CD4-positive, alpha-beta T cell treated with Interleukin-6 for 4 hours (primary cell): Measurements from ENCODE around the gene DGKA.
"Not testable (repeated sequence)": the region's sequence is repeated elsewhere in the genome, so short reads cannot be mapped to it uniquely, and the experiment has no call there.

Source experiments
- DNase-seq: peaks from one replicate; pipeline ENCODE4 v3.0.0-alpha.2; 2020; ENCODE audit warnings: mixed read lengths

DGKA gene

DNA sequence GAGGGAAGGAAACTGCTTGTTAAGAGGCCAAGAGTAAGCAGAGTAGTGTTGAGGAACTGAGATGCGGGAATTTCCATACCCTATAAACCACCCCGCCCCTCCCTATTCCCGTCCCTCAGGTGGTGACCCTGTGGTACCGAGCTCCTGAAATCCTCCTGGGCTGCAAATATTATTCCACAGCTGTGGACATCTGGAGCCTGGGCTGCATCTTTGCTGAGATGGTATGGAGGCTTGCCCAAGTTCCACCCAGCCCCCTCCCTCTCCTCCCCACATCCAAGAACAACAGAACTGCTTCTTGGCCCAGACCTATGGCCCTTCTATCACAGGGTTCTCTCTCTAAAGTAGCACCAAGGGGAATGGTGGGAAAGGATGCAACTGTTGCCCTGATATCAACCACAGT, 38.4 kb downstream of the DGKA start:
- DNase-seq, result no peak

DNA sequence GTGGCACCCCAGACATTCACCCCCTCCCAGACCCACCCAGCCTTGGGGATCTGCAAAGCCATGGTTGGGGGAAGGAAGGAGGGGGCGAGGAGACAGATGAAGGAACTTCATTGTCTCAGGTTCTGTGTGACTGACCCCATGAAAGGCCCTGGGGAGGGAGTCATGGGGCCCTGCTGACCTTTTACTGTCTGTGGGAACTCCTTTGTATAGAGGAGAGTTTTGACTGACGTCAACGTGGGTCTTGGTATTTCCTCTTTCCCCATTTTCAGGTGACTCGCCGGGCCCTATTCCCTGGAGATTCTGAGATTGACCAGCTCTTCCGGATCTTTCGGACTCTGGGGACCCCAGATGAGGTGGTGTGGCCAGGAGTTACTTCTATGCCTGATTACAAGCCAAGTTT, 39.8 kb downstream of the DGKA start:
- no peak for DNase-seq

DNA sequence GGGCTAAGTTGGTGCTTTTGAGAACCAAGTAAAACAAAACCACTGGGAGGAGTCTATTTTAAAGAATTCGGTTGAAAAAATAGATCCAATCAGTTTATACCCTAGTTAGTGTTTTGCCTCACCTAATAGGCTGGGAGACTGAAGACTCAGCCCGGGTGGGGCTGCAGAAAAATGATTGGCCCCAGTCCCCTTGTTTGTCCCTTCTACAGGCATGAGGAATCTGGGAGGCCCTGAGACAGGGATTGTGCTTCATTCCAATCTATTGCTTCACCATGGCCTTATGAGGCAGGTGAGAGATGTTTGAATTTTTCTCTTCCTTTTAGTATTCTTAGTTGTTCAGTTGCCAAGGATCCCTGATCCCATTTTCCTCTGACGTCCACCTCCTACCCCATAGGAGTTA, 41.1 kb downstream of the DGKA start:
- DNase-seq, result no peak

DNA sequence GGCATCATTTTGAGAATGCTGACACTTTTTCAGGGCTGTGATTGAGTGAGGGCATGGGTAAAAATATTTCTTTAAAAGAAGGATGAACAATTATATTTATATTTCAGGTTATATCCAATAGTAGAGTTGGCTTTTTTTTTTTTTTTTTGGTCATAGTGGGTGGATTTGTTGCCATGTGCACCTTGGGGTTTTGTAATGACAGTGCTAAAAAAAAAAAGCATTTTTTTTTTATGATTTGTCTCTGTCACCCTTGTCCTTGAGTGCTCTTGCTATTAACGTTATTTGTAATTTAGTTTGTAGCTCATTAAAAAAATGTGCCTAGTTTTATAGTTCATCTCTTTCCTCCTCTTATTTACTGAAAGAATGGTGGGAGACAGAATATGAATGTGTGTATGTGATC, 41.5 kb downstream of the DGKA start:
- DNase-seq, result no peak

DNA sequence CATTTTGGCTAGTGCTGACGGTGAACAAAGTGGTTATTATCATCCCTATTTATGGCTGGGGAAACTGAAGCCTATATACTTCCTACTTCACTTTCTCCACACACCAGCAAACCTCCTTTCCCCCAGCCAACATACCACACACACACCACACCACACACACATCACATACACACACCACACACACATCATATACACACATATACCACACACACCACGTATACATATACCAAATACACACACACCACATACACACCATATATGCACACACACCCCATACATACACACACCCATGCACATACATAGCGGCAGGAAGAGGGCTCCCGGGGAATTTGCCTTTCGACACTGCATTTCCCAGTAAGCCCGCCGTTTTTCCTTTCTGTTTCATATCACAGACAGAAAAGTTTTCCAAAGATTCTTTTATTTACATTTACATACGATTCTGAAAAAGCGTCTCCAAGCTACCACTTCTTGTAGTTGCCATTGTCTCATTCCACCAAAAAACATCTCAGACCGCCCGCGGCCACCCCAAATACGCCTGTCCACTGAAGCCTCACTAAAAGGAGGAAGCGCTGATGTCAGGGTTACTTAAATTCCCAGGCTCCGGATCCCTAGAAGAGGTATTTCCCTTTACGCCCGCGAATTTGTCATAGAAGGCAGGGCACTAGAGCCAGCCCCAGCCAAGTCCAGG, 42.1 kb downstream of the DGKA start:
- DNase-seq, result peak; percentile 20

DNA sequence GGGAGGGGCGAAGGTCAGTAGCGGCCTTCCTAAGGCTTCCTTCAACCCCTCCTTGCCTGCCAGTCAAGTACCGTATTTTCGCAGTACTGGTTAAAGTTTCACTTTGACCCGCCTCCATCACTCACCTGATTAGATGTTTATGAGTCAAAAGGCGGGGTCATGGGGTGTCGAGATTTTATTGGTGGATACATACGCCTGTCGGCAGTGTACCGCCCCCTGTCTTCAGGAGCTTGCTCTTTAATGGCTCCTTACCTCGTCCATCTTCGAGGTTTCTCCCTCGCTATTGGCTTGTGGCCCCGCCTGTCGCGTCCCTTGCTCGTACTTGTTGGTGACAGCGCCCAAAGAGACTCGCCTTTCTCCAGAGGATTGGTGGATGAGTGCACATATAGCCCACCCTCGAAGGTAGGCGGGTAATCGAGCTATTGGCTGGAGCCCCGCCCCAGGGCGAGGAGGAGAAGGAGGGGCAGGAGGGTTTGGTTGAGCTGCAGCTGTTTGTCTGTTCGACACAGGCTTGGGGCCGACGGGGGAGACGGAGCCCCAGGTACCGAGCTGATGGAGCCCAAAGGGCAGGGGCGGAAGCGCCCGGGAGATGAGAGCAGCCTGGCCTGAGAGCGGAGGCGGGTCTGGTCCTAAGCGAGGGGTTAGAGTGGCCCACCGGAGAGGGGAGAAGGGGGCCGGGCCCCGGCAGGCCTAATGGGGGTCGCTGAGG, 42.8 kb downstream of the DGKA start, which contains the start of gene RAB5B:
Gene RAB5B (plus strand): TSS at position 480 of the 709 bp plus-strand sequence. CDS start 12,883 bp downstream, outside the sequence.
- peak; percentile 98 for DNase-seq

DNA sequence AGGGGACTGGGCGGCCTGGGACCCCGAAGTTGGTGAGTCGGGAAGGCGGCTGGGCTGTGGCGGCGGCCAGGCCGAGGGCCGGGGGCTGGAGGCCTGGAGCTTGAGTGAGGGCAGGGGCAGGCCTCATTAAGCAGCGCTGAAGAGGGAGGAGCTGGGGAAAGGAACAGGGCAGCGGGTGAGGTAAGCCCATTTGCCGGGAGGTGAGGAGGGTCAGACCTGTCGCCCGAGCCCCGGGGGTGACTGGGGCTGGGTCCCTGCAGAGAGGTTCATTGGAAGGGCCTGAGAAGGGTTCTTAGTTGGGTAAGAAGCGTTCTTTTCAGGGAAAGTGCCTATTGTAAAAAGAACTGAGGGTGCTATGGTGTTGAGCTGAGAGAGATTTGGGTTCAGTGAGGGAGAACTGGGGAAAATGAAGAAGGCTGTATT, 43.4 kb downstream of the DGKA start:
- DNase-seq, result peak; percentile 50

DNA sequence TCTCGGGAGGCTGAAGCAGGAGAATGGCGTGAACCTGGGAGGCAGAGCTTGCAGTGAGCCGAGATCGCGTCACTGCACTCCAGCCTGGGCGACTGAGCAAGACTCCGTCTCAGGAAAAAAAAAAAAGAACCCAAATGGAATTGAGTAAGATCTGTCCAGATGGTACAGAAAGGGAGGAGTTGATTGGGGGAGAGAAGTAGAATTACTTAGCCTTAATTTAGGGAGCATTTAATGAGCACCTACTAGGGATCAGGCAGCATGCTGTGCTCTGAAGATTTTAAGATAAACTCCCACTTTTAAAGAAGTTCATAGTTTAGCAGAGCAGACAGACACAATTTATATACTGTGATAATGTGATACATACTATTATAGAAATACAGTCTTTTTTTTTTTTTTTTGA, 47.4 kb downstream of the DGKA start:
- no peak for DNase-seq

DNA sequence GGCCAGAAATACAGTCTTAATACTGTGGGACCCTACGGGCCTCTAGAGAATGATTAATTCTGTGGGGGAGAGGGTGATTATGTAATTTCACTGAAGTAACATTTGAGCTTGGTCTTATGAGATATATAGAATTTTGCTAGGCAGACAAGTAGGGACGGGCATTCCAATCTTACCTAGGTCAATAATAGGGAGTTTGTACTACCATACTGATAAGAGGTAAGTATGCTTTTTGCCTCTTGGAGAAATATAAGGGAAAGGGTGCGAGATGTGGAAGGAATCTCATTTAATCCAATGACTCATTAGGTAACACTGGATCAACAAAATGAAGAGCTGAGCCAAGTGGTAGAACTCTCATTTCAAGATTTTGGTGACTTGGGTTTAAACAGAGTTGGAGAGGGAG, 48.1 kb downstream of the DGKA start:
- DNase-seq, result no peak

DNA sequence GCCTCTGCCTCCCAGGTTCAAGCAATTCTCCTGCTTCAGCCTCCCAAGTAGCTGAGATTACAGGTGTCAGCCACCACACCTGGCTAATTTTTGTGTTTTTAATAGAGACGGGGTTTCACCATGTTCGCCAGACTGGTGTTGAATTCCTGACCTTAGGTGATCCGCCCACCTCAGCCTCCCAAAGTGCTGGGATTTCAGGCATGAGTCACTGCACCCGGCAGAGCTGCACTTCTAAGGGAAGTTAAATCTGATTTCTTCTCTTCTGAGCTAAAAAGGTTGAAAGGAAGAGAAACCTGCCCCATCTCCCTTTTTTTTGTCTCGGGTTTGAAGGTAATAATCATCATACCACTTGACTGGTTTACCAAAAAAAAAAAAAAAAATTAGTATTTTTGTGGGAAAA, 50.9 kb downstream of the DGKA start:
- not testable (repeated sequence) for DNase-seq

DNA sequence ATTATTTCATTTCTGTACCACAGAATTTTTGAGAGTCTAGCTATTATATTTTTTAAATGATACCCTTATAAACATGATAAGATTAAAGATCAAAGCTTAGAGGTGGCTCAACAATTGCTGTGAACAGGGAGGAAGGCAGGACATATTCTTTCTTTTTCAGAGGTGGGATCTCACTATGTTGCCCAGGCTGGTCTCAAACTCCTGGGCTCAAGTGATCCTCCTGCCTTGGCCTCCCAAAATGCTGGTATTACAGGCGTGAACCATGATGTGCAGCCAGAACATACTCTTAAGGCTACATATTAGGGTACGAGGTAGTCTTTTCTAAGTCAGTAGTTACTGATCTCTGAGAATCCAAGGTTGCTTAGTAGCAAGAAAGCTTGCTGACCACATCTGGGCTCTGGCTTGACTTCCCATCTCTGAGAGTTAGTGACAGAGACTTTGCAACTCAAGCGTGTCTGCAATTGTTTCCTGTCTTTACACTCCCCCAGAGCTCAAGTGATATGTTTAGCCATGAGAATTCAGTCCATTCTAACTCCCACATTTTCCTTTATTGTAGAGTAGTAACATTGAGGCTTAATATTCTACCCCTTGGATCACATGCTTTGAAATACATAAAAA, 51.5 kb downstream of the DGKA start:
- DNase-seq, result no peak

DNA sequence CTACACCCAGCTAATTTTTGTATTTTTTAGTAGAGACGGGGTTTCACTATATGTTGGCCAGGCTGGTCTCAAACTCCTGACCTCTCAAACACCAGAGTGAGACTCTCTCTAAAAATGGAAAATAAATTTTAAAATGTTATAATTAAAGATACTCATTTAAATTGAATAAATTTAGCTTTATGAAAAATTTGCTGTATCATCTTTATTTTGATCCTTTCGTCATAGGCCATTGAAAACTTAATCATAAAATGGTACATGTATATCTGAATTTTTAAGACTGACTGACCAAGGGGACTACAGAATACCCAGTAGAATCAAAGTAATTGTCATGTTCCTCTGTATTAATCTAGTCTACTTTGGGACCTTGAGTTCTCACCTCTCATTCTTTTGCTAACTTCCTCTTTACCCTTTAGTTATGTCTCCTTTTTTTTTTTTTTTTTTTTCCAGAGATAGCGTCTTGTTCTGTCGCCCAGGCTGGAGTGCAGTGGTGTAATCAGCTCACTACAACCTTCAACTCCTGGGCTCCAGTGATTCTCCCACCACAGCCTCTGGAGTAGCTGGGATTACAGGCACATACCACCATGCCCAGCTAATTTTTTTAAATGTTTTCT, 52.4 kb downstream of the DGKA start:
- no peak for DNase-seq

DNA sequence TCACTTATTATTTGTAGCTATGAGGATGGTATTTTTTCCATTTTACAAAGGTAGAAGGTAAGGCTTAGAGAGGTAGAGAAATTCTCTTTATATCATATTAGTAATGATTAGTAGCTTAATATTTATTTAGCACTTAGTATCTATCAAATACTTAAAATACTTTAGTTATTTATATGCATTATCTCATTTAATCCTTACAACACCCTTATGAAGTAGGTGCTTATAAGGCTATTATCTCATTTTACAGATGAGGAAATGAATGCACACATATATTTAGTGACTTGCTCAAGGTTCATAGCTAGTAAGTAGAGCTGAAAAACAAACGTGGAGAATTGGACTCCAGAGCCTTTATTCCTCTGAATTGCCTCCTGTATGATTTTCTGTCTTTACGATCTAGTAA, 53.9 kb downstream of the DGKA start:
- no peak for DNase-seq

DNA sequence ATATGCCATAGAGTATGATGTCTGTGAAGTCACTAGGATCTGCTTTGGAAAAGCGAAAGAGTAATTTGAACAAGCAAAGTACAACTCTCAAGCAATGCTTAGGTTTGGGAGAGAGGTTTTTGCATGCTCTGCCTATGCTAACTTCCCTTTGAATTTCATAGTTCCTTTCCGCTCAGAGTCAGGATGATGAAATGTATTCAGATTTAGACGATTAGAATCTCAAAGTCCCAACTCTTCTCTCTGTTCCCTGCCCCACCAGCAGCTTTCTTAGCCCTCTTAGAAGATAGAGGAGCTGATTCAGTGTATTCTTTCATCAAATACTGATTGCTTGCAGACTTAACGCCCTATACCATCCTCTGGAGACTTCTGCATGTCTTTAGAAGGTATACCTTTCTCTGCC, 54.4 kb downstream of the DGKA start:
- no peak for DNase-seq

DNA sequence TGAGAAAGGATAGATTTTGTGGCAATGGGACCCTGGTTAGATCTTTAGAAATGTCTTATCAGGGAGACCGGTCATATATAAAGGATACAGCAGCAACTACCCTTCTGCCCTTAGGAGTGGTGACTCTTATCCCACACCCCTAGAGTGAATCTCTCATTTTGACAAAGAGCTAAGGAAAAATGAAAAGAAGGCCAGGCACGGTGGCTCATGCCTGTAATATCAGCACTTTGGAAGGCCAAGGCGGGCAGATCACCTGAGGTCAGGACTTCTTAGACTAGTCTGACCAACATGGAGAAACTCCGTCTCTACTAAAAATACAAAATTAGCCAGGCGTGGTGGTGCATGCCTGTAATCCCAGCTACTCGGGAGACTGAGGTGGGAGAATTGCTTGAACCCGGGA, 55.0 kb downstream of the DGKA start:
- DNase-seq, result not testable (repeated sequence)

DNA sequence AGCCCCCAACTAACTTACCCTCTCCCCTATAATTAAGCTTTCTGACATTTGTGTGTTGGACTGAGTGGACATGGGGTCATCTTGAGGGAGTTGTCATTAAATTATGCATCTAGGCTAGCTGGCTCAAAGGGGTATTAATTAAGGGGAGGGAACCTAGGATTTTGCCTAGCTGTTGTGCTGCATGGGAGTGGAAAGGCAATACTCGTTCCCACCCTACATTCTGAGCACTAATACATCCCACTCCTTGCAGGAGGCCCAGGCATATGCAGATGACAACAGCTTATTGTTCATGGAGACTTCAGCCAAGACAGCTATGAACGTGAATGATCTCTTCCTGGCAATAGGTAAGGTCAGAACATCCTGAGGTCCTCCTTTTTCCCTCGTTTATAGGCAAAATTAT, 60.1 kb downstream of the DGKA start:
- no peak for DNase-seq

DNA sequence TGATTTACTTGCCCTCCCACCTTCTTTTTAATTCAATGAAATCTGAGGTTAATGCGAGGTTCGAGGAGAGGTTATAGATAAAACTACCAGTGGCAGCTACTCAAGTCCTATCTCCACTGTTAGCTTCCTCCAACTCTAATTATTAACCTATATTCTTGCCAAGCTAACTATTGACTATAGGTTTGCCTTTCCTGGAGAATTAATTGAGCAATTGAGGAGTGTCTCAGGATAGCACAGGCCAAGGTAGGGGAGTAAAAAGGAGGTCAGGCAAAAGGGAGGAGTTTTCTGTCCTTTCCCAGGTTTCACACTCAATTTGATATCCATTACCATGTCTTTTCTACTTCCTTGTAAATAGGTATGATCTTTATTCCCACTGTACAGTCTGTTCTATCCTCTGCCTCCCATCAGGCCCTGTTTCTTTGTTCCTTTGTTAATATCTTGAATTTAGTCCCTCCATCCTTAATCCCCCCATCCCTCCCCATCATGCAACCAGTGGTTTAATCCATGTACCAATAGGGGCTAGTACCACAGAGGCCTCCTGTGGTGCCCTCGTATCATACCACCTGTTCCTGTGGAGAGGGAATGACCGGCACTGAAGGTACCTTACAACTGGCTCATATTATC, 62.4 kb downstream of the DGKA start:
- no peak for DNase-seq

DNA sequence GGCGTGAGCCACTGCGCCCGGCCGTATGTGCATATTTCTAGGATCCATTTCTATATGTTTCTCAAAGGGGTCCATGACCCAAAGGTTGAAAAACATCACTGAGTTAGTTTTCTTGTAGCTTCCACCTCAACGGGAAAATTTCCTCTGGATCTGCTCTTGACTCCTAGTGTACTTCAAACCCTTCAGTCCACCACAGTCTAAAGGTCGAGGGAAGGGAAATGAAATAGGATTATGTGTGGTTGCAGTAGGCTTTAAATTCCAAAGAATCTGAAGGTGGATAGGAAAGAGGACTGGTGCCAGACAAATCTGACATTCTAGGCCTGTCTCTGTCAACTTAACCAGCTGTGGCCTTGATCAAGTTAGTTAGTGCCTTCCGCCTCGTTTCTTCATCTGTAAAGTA, 64.4 kb downstream of the DGKA start:
- no peak for DNase-seq

DNA sequence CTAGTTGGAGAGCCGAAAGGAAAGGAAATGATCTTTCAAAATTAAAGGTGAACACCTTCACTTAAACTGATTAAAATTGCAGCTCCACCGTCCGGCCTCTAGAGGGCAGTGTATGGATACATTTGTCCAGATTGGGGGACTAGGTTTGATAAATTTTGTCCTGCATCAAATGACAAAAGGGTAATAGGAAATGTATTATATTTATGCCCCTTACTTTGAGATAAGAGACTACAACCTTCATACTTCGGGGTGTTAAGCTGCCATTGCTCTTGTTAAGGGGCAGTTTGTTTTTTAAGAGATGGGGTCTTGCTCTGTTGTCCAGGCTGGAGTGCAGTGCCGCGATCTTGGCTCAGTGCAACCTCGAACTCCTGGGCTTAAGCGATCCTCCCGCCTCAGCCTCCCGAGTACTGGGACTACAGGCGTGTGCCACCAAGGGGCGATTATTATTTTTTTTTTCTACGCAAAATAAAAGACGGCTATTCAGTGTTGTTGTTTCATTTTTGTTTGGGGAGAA, 65.3 kb downstream of the DGKA start:
- DNase-seq, result peak; percentile 75

DNA sequence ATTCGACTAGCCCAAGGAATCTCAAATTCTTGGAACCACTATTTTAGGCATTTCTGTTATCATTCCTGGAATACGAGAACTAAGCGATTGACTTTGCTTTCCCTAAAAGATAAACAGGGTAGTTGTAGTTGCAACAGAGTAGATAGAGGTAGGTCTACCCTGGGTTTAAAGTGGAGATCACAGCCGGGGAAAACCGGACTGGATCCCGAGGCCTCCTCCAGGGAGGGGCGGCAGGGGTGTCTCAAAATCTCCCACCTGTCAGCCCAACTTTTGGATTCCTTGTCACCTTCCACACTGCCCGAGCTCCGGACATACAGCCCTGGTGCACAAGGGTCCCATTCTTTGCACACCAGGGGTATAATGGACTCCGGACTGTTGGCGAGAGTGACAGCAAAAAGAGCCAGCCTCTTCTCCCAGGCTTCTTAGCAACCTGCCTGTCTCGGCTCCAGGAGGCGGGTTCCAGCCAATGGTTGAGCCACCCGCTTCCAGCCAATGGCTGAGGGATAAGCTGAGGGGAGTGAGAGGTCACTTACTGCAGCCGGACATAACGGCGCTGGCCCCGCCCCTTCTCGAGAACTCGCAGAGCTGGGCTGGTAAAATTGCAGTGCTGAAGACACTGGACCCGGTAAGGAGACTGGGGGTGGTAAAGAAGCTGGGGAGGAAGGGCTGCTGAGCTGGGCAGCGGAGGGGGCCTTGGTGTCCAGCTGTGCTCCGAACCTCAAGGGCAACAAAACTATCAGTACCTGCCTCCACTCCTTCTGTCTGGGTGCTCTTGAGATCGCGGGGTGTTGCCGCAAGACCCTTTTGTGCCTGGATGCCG, 66.0 kb downstream of the DGKA start, which contains the start of gene SUOX:
Gene SUOX (plus strand): TSS at position 562 of the 820 bp plus-strand sequence. CDS start 4,946 bp downstream, outside the sequence.
- peak; percentile 15 for DNase-seq

DNA sequence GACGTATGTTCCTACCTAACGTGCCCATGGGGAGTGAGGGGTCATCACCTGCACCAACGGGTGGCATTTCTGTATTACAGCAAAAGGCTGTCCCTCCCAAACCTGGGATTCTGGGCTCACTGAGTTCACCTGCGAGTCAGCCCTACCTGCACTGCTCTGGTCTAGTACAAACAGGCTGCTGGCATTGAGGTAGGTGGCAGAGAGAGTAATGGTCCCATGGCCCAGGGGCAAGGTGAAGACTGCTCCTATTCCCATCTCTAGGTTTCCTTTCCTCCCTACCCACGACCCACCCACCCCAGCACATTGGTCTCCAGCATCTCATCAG, 66.5 kb downstream of the DGKA start:
- DNase-seq, result peak; percentile 5

DNA sequence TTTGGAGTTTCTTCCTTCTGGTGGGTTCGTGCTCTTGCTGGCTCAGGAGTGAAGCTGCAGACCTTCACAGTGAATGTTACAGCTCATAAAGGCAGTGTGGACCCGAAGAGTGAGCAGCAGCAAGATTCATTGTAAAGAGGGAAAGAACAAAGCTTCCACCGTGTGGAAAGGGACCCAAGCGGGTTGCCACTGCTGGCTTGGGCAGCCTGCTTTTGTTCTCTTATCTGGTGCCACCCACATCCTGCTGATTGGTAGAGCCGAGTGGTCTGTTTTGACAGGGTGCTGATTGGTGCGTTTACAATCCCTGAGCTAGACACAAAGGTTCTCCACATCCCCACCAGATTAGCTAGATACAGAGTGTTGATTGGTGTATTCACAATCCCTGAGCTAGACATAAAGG, 68.6 kb downstream of the DGKA start:
- DNase-seq, result not testable (repeated sequence)
